Activated T-cell treated with anti-CD3 and anti-CD28 coated beads, Interleukin-2, amount 50 U/mL, for 72 hours (primary cell): ENCODE data around the gene ZFYVE28. TPM values are rescaled to one million over a fixed set of nuclear protein-coding genes. Genes with fewer than 3 reads are reported as not detected.

Experiments
- ATAC-seq, 2 donors: fragments of 150-1000 bp; cut with Tn5 transposase; replicated peaks in 1 of 2; 2 replicates each; pipeline ENCODE4 v1.10.0; 2021; ENCODE audit warnings: moderate library complexity in 2 of 2, mild to moderate bottlenecking in 1 of 2
- DNase-seq, 2 donors: peaks; one replicate each; pipeline ENCODE4 v3.0.0; 2021 to 2022; ENCODE audit warnings: mixed read lengths in 1 of 2
- H3K27ac Mint-ChIP-seq: one replicate; pipeline ENCODE4 v1.8.0; 2022; ENCODE audit warnings: mild to moderate bottlenecking, moderate library complexity, mixed read lengths
- H3K27me3 Mint-ChIP-seq: one replicate; pipeline ENCODE4 v1.8.0; 2022; ENCODE audit warnings: low read depth, mixed read lengths
- H3K36me3 Mint-ChIP-seq, 2 donors: one replicate each; pipeline ENCODE4 v1.8.0; 2022; ENCODE audit warnings: mixed read lengths in 2 of 2, mild to moderate bottlenecking in 1 of 2; ENCODE audit not compliant: insufficient read depth in 2 of 2
- H3K4me1 Mint-ChIP-seq: one replicate; pipeline ENCODE4 v1.8.0; 2022; ENCODE audit warnings: low read depth, mixed read lengths
- H3K4me3 Mint-ChIP-seq, 2 donors: one replicate each; pipeline ENCODE4 v1.8.0; 2022; ENCODE audit warnings: mild to moderate bottlenecking in 2 of 2, mixed read lengths in 2 of 2, moderate library complexity in 2 of 2
- H3K9me3 Mint-ChIP-seq, 2 donors: one replicate each; pipeline ENCODE4 v1.8.0; 2022; ENCODE audit warnings: mixed read lengths in 2 of 2
- total RNA-seq, 2 donors: library from RNA; stranded (reverse); gene quantifications; one replicate each; pipeline ENCODE4 v1.2.3, GENCODE V29; 2022

Gene ZFYVE28
- total RNA-seq, 2 donors from 2014 or later: 14.4 to 24.4 TPM

DNA sequence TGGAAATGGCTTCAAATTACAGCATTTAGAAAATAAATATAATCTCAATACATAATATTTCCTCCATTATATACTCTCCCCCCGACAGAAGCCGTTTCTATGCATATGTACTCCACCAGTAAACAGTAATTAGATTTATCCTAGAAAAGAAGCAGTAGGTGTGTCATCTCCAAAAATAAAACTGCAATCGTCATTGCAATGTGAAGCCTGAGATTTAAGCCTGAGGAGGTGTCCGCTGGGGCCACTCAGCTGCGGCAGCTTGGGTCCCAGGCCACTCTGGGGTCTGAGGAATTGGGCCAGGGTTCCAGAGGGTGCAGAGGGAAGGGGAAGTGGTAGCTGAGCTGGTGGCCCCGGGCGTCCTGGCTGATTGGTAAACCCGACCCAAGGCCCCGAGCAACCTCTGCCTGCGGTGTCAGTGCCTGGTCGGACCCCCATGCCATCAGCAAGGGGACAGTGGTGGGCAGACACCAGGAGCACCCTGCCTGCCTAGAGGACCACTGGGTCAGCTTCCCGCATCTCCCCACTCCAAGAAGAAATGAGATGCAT lies 148.8 kb downstream of the ZFYVE28 start:
- Mint-ChIP-seq H3K36me3 (no peaks in the 10 kb centered on the region), H3K9me3 (no peaks in the 10 kb centered on the region), H3K4me1 (no peaks in the 10 kb centered on the region), H3K27me3 (no peaks in the 10 kb centered on the region), H3K4me3 (no peak overlapping the region), H3K27ac (no peak overlapping the region)
- ATAC-seq (no peak), DNase-seq (no peak)

GRCh38 chr4:2269206-2269531 lies 149.3 kb downstream of the ZFYVE28 start:
- H3K4me1 Mint-ChIP-seq: no peaks in the 10 kb centered on the region
- H3K9me3 Mint-ChIP-seq: no peaks in the 10 kb centered on the region
- H3K36me3 Mint-ChIP-seq: no peaks in the 10 kb centered on the region
- no peak overlapping the region for H3K4me3 Mint-ChIP-seq
- H3K27me3 Mint-ChIP-seq: no peaks in the 10 kb centered on the region
- ATAC-seq (no peak), DNase-seq (no peak)
- no peak overlapping the region for H3K27ac Mint-ChIP-seq

GRCh38 chr4:2268357-2269205 lies 149.9 kb downstream of the ZFYVE28 start:
- no peaks in the 10 kb centered on the region for H3K27me3 Mint-ChIP-seq
- no peaks in the 10 kb centered on the region for H3K9me3 Mint-ChIP-seq
- H3K4me3 Mint-ChIP-seq: no peak overlapping the region
- DNase-seq (no peak), ATAC-seq (no peak)
- no peaks in the 10 kb centered on the region for H3K36me3 Mint-ChIP-seq
- H3K27ac Mint-ChIP-seq: no peak overlapping the region
- H3K4me1 Mint-ChIP-seq: no peaks in the 10 kb centered on the region

GRCh38 chr4:2267841-2268240 lies 150.6 kb downstream of the ZFYVE28 start:
- DNase-seq: no peak
- H3K9me3 Mint-ChIP-seq: no peaks in the 10 kb centered on the region
- H3K27me3 Mint-ChIP-seq: no peaks in the 10 kb centered on the region
- no peak overlapping the region for H3K4me3 Mint-ChIP-seq
- H3K27ac Mint-ChIP-seq: no peak overlapping the region
- no peaks in the 10 kb centered on the region for H3K4me1 Mint-ChIP-seq
- H3K36me3 Mint-ChIP-seq: no peaks in the 10 kb centered on the region
- ATAC-seq: no peak

DNA sequence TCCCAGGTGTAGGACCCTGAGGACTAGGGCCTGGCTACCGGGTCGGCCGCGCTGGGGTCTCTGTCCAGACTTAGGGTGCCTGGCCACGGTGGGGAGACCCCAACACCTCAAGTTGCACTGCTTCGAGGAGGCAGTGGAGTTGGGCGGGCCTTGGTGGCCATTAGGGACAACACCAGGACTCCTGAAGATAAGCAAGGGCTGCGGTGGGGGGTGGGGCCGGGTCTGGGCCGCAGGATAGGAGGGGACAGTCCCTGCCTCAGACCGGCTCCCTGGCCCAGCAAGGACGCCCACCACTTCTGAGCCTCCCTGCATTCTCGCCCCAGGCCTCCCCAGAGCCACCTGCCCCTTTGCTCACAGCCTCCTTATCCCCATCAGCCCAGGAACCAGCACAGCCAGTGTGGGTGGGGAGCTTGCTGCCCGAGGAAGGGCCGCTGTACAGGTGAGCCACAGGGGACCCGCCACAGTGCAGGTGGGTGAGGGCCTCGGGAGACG lies 151.1 kb downstream of the ZFYVE28 start:
- Mint-ChIP-seq H3K9me3 (no peaks in the 10 kb centered on the region), H3K27me3 (no peaks in the 10 kb centered on the region), H3K4me3 (no peak overlapping the region), H3K4me1 (no peaks in the 10 kb centered on the region), H3K36me3 (no peaks in the 10 kb centered on the region), H3K27ac (no peak overlapping the region)
- DNase-seq (no peak), ATAC-seq (no peak)

GRCh38 chr4:2266821-2267220 lies 151.6 kb downstream of the ZFYVE28 start:
- no peak overlapping the region for H3K4me3 Mint-ChIP-seq
- no peak overlapping the region for H3K27ac Mint-ChIP-seq
- H3K9me3 Mint-ChIP-seq: no peaks in the 10 kb centered on the region
- no peaks in the 10 kb centered on the region for H3K27me3 Mint-ChIP-seq
- no peaks in the 10 kb centered on the region for H3K4me1 Mint-ChIP-seq
- ATAC-seq: no peak
- H3K36me3 Mint-ChIP-seq: no peaks in the 10 kb centered on the region
- no peak for DNase-seq

DNA sequence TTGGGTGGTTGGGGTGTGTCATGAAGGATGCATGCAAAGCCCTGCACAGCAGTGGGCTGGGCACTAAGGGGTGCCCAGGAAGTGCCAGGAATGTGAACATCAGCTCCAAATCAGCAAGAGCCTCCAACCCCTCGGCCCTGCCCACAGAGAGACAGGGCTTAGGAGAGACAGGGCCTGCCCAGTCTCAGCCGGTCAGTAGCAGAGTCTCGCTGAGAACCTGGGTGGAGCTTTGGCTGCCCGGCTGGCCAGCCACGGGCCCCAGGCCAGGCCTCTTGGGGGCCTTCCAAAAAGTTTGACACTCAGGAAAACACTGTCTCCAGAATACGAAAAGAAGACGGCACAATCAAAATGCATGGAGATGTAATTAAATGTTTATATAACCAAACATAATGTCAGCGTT lies 152.3 kb downstream of the ZFYVE28 start:
- Mint-ChIP-seq H3K27ac (no peak overlapping the region), H3K4me3 (no peak overlapping the region), H3K4me1 (no peaks in the 10 kb centered on the region), H3K27me3 (no peaks in the 10 kb centered on the region), H3K36me3 (no peaks in the 10 kb centered on the region), H3K9me3 (no peaks in the 10 kb centered on the region)
- DNase-seq (no peak), ATAC-seq (no peak)

DNA sequence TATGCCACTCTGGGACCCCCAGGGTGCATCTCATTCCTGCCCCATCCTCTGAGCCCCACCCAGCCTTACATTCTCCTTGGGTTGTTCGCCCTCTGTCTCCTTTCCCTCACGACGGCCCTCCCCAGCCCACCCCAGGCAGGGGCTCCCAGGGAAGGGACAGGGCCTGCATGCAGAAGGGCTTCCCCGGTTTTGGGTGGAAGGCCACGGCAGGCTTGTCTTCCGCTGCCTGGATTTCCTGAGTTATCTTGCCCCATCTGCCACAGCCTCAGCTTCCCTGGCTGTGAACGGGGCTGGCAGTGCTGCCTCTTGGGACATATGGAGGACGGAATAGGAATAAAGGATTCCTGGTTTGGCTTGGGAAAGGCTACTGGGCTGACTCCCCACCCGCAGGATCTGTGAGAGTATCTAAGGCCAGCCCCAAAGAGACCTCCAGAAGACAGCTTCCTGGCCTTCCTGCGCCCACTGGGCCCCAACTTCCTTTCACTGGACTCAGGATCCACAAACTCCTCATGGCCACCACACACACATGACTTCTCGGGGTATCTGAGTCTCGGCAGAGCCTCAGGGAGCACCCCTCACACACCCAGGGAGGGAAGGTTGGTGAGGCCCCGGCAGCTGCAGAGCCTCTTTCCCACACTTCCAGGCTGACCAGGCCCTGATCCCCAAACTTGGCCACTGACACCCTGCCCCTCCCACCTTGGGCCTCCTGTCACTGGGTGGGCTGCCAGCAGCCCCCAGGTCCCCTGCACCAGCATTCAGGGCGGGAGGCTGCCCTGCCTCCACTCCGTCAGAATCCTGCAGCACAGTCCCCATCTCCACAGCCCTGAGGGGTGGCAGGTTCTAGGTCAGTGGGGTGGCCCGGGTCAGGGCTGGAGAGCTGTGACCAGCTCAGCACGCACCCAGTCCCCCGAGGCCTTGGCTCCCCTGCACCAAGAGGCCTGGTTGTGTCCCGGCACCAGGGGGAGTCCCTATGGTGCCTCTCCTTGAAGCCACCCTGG lies 153.0 kb downstream of the ZFYVE28 start:
- Mint-ChIP-seq H3K4me3 (no peak overlapping the region), H3K9me3 (no peaks in the 10 kb centered on the region), H3K36me3 (no peaks in the 10 kb centered on the region), H3K27ac (no peak overlapping the region), H3K4me1 (no peaks in the 10 kb centered on the region), H3K27me3 (no peaks in the 10 kb centered on the region)
- no peak for DNase-seq
- no peak for ATAC-seq

DNA sequence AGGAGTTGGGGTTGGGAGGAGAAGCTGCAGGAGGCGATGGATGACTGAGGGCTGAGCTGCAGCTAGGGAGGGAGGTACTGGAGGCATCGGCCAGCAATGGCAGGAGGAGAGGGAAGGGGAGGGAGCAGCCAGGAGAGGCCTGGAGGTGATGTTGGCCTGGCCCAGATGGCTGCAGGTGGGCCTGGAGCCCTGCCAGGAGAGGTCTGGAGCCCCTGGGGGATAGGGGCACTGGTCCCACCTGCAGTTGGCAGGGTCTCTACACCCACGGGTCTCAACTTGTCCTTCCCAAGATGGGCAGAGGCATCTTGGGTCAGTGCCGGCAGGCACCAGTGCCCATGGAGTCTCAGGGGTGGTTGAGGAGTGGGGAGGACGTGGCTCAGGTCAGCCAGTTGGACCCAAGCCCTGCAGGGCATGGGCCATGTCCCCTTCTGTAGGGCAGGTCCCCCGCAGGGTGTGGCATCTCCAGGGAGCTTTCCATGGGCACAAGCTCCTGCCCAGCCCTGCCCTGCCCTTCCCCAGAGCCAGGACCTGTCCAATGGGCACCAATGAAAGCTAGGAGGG lies 153.9 kb downstream of the ZFYVE28 start:
- no peaks in the 10 kb centered on the region for H3K9me3 Mint-ChIP-seq
- H3K4me1 Mint-ChIP-seq: no peaks in the 10 kb centered on the region
- no peak for ATAC-seq
- no peaks in the 10 kb centered on the region for H3K27me3 Mint-ChIP-seq
- H3K36me3 Mint-ChIP-seq: no peaks in the 10 kb centered on the region
- DNase-seq: no peak
- H3K27ac Mint-ChIP-seq: no peak overlapping the region
- no peak overlapping the region for H3K4me3 Mint-ChIP-seq

GRCh38 chr4:2263926-2264321 lies 154.5 kb downstream of the ZFYVE28 start:
- ATAC-seq (no peak), DNase-seq (no peak)
- Mint-ChIP-seq H3K36me3 (no peaks in the 10 kb centered on the region), H3K4me3 (peak overlapping the region in 1 of 2 donors; percentile 80), H3K27ac (no peak overlapping the region), H3K27me3 (no peaks in the 10 kb centered on the region), H3K9me3 (no peaks in the 10 kb centered on the region), H3K4me1 (no peaks in the 10 kb centered on the region)

DNA sequence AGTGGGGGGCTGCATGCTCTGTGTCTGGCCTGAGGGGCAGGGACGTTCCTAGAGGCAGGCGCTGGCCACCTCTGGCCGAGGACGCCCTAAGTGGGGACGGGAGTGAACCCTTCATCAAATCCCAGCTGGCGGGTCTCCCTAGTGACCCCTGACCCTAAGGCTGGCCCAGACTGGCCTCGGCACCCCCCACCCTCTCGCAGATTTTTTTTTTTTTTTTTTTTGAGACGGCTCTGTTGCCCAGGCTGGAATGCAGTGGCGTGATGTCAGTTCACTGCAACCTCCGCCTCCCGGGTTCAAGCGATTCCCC lies 155.5 kb downstream of the ZFYVE28 start:
- H3K9me3 Mint-ChIP-seq: no peaks in the 10 kb centered on the region
- no peaks in the 10 kb centered on the region for H3K36me3 Mint-ChIP-seq
- H3K27me3 Mint-ChIP-seq: no peaks in the 10 kb centered on the region
- ATAC-seq (no peak), DNase-seq (no peak)
- peak overlapping the region; percentile 79 to 80 for H3K4me3 Mint-ChIP-seq
- H3K4me1 Mint-ChIP-seq: no peaks in the 10 kb centered on the region
- H3K27ac Mint-ChIP-seq: no peak overlapping the region

- H3K4me3 Mint-ChIP-seq: peak overlapping the region; percentile 79 to 80
- H3K36me3 Mint-ChIP-seq: no peaks in the 10 kb centered on the region
- no peaks in the 10 kb centered on the region for H3K4me1 Mint-ChIP-seq
- H3K27me3 Mint-ChIP-seq: no peaks in the 10 kb centered on the region
- ATAC-seq: peak; percentile 92
- no peaks in the 10 kb centered on the region for H3K9me3 Mint-ChIP-seq
- H3K27ac Mint-ChIP-seq: peak overlapping the region; percentile 71
- peak; percentile 98 for DNase-seq
These were observed 156.1 kb downstream of the ZFYVE28 start for GRCh38 chr4:2262145-2262943.
